AG04450 (cell line): ENCODE results near the gene ITGA11. TPM values are rescaled to one million over a fixed set of nuclear protein-coding genes. Genes with fewer than 3 reads are reported as not detected.
A peak's percentile ranks its signal among the peaks of the same experiment; 100 is the strongest.

Experiments used
- CTCF ChIA-PET: fragments of 300-600, 350-600 bp; formaldehyde crosslinking; extraction: SDS; loops from one replicate; lab custom pipeline; 2022; ENCODE audit warnings: antibody characterized with exemption, inconsistent platforms; lab: Charles Lee
- POLR2A ChIA-PET: fragments of 350-600 bp; formaldehyde crosslinking; extraction: SDS; loops from one replicate; lab custom pipeline; 2021; ENCODE audit warnings: antibody characterized with exemption, inconsistent platforms; lab: Yijun Ruan, JAX
- DNase-seq: peaks from one replicate; pipeline ENCODE4 v3.0.0-alpha.2; 2011; ENCODE audit warnings: low read depth, low spot score
- H3K27ac ChIP-seq: one replicate; pipeline ENCODE4 v1.5.1; 2012; ENCODE audit warnings: low read depth, low read length, control low read depth
- H3K27me3 ChIP-seq: one replicate; pipeline ENCODE4 v1.6.0; 2012; ENCODE audit warnings: low read length; ENCODE audit not compliant: control insufficient read depth, insufficient read depth
- H3K4me3 ChIP-seq: 2 replicates; pipeline ENCODE4 v1.5.1; 2011; ENCODE audit warnings: mild to moderate bottlenecking, low read depth, low read length, control low read depth
- H3K9me3 ChIP-seq: 2 replicates; pipeline ENCODE4 v1.5.1; 2012; ENCODE audit warnings: low read length; ENCODE audit not compliant: control insufficient read depth, insufficient read depth
- CTCF ChIP-seq: IDR thresholded peaks from 2 replicates; pipeline ENCODE4 v1.5.1; 2011; ENCODE audit warnings: low read depth, low read length, control low read depth, inconsistent platforms
- polyA plus RNA-seq: library from polyadenylated mRNA; depleted of rRNA; stranded (reverse); fragments of >200 nt; gene quantifications from 2 replicates; pipeline ENCODE4 v1.2.3, GENCODE V29; 2011

The ITGA11 gene
- polyA plus RNA-seq, 1 experiment = 24.0 TPM

- H3K4me3 ChIP-seq = no peak overlapping the region
- no peaks in the 10 kb centered on the region for H3K9me3 ChIP-seq
- DNase-seq = no peak
- no peak for TF ChIP-seq CTCF
- CTCF ChIA-PET = no interaction called here
- POLR2A ChIA-PET = no interaction called here
- no peaks in the 10 kb centered on the region for H3K27me3 ChIP-seq
- no peak overlapping the region for H3K27ac ChIP-seq
These were observed 61.2 kb downstream of the ITGA11 start for GRCh38 chr15:68370768-68371151.

- DNase-seq = no peak
- H3K9me3 ChIP-seq = no peaks in the 10 kb centered on the region
- no peaks in the 10 kb centered on the region for H3K27me3 ChIP-seq
- ChIA-PET CTCF (no interaction called here), POLR2A (no interaction called here)
- no peak for TF ChIP-seq CTCF
- H3K4me3 ChIP-seq = no peak overlapping the region
- no peak overlapping the region for H3K27ac ChIP-seq
These were observed 61.8 kb downstream of the ITGA11 start for GRCh38 chr15:68369931-68370767.

GRCh38 chr15:68368731-68369435 is 63.1 kb downstream of the ITGA11 start:
- H3K27me3 ChIP-seq = no peaks in the 10 kb centered on the region
- ChIA-PET CTCF (interaction anchor here (0.6 to 0.7 kb wide), 3 partner anchors 20 to 62 kb away, joined by 3 read pairs; no protein-coding TSS in a partner anchor), POLR2A (no interaction called here)
- no peak for TF ChIP-seq CTCF
- DNase-seq = no peak
- H3K27ac ChIP-seq = peak overlapping the region; percentile 47
- no peak overlapping the region for H3K4me3 ChIP-seq
- no peaks in the 10 kb centered on the region for H3K9me3 ChIP-seq

GRCh38 chr15:68367992-68368391 is 64.0 kb downstream of the ITGA11 start:
- TF ChIP-seq CTCF = no peak
- H3K9me3 ChIP-seq = no peaks in the 10 kb centered on the region
- no peak for DNase-seq
- H3K27ac ChIP-seq = no peak overlapping the region
- H3K4me3 ChIP-seq = no peak overlapping the region
- H3K27me3 ChIP-seq = no peaks in the 10 kb centered on the region
- POLR2A ChIA-PET = no interaction called here
- CTCF ChIA-PET = interaction anchor here (0.6 to 0.7 kb wide), 2 partner anchors 21 to 31 kb away, joined by 3 read pairs; no protein-coding TSS in a partner anchor

DNA sequence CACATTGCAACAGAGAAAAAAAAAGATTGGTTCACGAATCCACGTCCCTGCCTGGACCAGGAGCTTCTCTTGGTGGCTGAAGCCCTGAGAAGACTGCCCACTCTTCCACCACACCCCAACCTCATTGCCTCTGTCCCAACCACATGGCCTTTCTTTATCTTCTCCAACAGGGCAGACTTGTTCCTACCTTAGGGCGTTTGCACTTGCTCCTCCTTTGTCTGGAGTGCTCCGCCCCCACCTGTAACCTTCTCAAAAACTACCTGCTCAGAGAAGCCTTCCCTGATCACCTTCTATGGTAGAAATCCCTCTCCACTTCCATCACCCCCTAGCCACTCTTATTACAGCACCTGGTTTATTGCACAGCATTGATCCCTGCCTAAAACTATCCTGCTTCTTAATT is 64.7 kb downstream of the ITGA11 start:
- no peak for DNase-seq
- TF ChIP-seq CTCF = no peak
- Histone ChIP-seq H3K27ac (no peak overlapping the region), H3K9me3 (no peaks in the 10 kb centered on the region), H3K4me3 (no peak overlapping the region), H3K27me3 (no peaks in the 10 kb centered on the region)
- CTCF ChIA-PET = no interaction called here
- POLR2A ChIA-PET = no interaction called here
